CD8-positive, alpha-beta memory T cell (primary cell): ENCODE measurements around the gene TCIRG1. TPM values are rescaled to one million over a fixed set of nuclear protein-coding genes. Genes with fewer than 3 reads are reported as not detected.

Experiments
- CTCF ChIA-PET: fragments of 350-600 bp; sonication (Branson Sonifier 250); formaldehyde crosslinking; loops from one replicate; lab custom pipeline; 2021; ENCODE audit warnings: antibody characterized with exemption; lab: Charles Lee
- POLR2A ChIA-PET: fragments of 350-600 bp; sonication (Branson Sonifier 250); formaldehyde crosslinking; loops from one replicate; lab custom pipeline; 2021; ENCODE audit warnings: antibody characterized with exemption; lab: Charles Lee
- DNase-seq, 5 donors: peaks; one replicate each; pipeline versions ENCODE4 v3.0.0 to v3.0.0-alpha.2; 2020 to 2022; ENCODE audit warnings: mixed read lengths in 1 of 5
- H3K27ac ChIP-seq: one replicate; pipeline ENCODE4 v1.7.0; 2013; ENCODE audit warnings: low read depth, mild to moderate bottlenecking, low read length, moderate library complexity
- H3K27me3 ChIP-seq: 2 replicates; pipeline ENCODE4 v1.7.0; 2013; ENCODE audit warnings: low read length, mild to moderate bottlenecking; ENCODE audit not compliant: insufficient read depth, poor library complexity, severe bottlenecking
- H3K36me3 ChIP-seq: 2 replicates; pipeline ENCODE4 v1.7.0; 2013; ENCODE audit warnings: mild to moderate bottlenecking, low read length, moderate library complexity; ENCODE audit not compliant: insufficient read depth
- H3K4me1 ChIP-seq: 2 replicates; pipeline ENCODE4 v1.7.0; 2013; ENCODE audit warnings: mild to moderate bottlenecking, low read length, moderate library complexity; ENCODE audit not compliant: insufficient read depth
- H3K4me3 ChIP-seq: 2 replicates; pipeline ENCODE4 v1.7.0; 2013; ENCODE audit warnings: mild to moderate bottlenecking, low read length
- H3K9me3 ChIP-seq: 2 replicates; pipeline ENCODE4 v1.7.0; 2013; ENCODE audit warnings: mild to moderate bottlenecking, low read length
- H3K27ac Mint-ChIP-seq, 8 donors: one replicate each; pipeline ENCODE4 v1.8.0; 2020 to 2021; ENCODE audit warnings: mixed read lengths in 8 of 8, mild to moderate bottlenecking in 6 of 8, inconsistent platforms in 3 of 8, moderate library complexity in 3 of 8
- H3K27me3 Mint-ChIP-seq, 2 donors: one replicate each; pipeline ENCODE4 v1.8.0; 2020 to 2021; ENCODE audit warnings: mixed read lengths in 2 of 2, mild to moderate bottlenecking in 1 of 2, moderate library complexity in 1 of 2
- H3K36me3 Mint-ChIP-seq, 3 donors: one replicate each; pipeline ENCODE4 v1.8.0; 2020 to 2021; ENCODE audit warnings: mixed read lengths in 3 of 3, inconsistent platforms in 1 of 3, mild to moderate bottlenecking in 1 of 3
- H3K4me1 Mint-ChIP-seq, 3 donors: one replicate each; pipeline ENCODE4 v1.8.0; 2020 to 2021; ENCODE audit warnings: mixed read lengths in 3 of 3, inconsistent platforms in 1 of 3, mild to moderate bottlenecking in 1 of 3
- H3K4me3 Mint-ChIP-seq, 7 donors: one replicate each; pipeline ENCODE4 v1.8.0; 2020 to 2021; ENCODE audit warnings: mixed read lengths in 7 of 7, mild to moderate bottlenecking in 6 of 7, moderate library complexity in 4 of 7, inconsistent platforms in 2 of 7
- H3K9me3 Mint-ChIP-seq, 5 donors: one replicate each; pipeline ENCODE4 v1.8.0; 2020 to 2022; ENCODE audit warnings: mixed read lengths in 5 of 5, mild to moderate bottlenecking in 3 of 5, moderate library complexity in 2 of 5, inconsistent platforms in 1 of 5
- polyA plus RNA-seq: library from polyadenylated mRNA; unstranded; fragments of 300-500 nt; fragmentation: Illumina TruSeq; gene quantifications from one replicate; pipeline ENCODE4 v1.2.3, GENCODE V29; 2021
- total RNA-seq, 2 experiments: library from RNA; stranded (reverse); gene quantifications; one replicate each; pipeline ENCODE4 v1.2.3, GENCODE V29; 2021

TCIRG1 gene
- total and polyA plus RNA-seq, 3 experiments from 2014 or later: 48.1 to 126 (median 108) TPM

DNA sequence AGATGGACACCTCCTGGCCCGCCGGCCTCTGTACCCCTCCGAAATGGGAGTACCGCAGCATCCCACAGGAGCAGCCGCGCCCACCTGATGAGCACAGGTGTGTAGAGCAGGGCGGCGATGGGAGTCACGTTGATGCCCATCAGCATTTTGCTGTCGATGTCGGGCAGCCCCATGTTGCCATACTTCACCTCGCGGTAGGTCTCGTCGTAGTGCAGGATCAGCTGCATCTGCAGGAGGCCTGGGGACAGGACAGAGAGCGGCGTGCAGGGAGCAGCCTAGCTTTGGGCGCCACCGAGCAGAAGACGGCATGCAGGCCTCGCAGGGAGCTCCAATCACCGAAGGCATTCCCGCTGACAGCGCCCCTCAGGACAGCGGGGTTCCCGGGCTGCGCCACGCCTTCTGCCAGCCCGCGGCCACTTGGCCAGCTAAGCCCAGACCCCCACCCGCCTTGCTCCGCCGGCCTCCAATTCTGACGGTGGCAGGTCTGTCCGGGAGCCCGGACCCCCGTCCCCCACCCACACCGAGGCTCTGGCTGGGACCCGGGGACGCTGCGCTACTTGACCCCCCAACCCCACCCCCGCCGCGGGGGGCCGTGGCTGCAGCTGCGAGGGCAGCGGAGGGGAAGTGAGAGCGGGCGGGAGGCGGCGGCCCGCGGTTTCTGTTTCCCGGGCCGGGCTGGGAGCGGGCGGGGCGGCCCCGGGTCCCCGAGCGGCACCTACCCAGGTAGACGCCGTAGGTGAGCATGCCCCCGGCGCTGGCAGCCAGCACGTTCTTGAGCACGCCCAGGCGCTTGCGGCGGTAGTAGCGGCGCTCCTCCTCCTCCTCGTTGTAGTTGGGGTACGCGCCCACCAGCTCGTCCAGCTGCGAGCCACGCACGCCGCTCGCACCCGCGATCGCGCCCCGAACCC lies 35.6 kb upstream of the TCIRG1 start:
- Mint-ChIP-seq H3K4me1 (peaks cover 21 to 34% (median 21%) of the 10 kb centered on the region in 3 donors), H3K9me3 (no peaks in the 10 kb centered on the region), H3K27me3 (no peaks in the 10 kb centered on the region), H3K36me3 (no peaks in the 10 kb centered on the region), H3K27ac (peak overlapping the region in 7 of 8 donors; percentile 64 to 91 (median 83)), H3K4me3 (peak overlapping the region; percentile 71 to 87 (median 80))
- Histone ChIP-seq H3K36me3 (no peaks in the 10 kb centered on the region), H3K27me3 (no peaks in the 10 kb centered on the region), H3K4me1 (peaks cover 9% of the 10 kb centered on the region), H3K9me3 (no peaks in the 10 kb centered on the region), H3K27ac (peak overlapping the region; percentile 51), H3K4me3 (no peak overlapping the region)
- peak; percentile 42 to 78 (median 63) for DNase-seq
- POLR2A ChIA-PET: interaction anchor here (0.7 to 1.6 kb wide), 3 partner anchors 34 to 580 kb away, joined by 3 to 5 read pairs (median 4); partner anchors contain the start of gene TCIRG1
- CTCF ChIA-PET: no interaction called here

DNA sequence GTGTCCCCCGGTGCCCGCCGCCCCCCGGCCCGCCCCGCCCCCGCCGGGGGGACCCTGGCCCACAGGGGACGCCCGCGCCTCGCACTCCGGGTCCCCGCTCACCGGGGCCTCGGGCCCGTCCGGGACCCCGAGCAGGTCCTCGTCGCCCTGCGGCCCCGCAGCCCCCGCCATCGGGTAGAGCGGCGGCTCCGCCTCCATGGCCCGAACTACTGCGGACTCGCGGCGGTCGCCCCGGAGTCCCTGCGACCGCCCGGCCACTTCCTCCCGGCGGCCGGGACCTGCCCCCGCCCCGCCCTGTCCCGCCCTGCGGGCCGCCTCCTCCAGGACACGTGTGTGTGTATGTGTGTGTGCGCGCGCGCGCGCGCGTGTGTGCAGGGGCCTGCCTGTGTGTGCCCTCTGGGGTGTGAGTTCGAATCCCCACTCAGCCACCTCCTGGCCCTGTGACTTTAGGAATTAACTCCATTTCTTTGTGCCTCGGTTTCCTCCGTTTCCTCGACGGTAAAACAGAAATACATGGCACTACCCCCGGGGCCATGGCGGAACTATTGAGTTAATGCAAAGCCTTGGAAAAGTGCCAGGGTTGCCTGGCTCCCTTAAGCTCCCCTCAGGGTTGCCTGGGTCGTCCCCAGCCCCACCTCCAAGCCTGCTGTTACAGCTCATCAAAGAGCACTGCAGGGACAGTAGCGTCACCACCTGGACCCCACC lies 34.8 kb upstream of the TCIRG1 start, which contains the start of gene UNC93B1:
Gene UNC93B1 (minus strand): TSS at position 252 of the 705 bp plus-strand sequence. CDS start 54 bp downstream, at position 198.
- H3K4me1 ChIP-seq: peaks cover 9% of the 10 kb centered on the region
- CTCF ChIA-PET: interaction anchor here (1.1 kb wide), 1 partner anchor 48 kb away, joined by 4 read pairs; no protein-coding TSS in a partner anchor
- peak within 1 kb of the TSS; percentile 56 for H3K4me3 ChIP-seq
- Mint-ChIP-seq H3K27me3 (no peaks in the 10 kb centered on the region), H3K27ac (peak within 1 kb of the TSS; percentile 78 to 91 (median 86)), H3K4me1 (peaks cover 16 to 29% (median 16%) of the 10 kb centered on the region in 3 donors), H3K9me3 (no peaks in the 10 kb centered on the region), H3K36me3 (no peaks in the 10 kb centered on the region), H3K4me3 (peak within 1 kb of the TSS; percentile 83 to 92 (median 88))
- H3K27ac ChIP-seq: peak within 1 kb of the TSS; percentile 51
- no peaks in the 10 kb centered on the region for H3K36me3 ChIP-seq
- no peaks in the 10 kb centered on the region for H3K9me3 ChIP-seq
- peak; percentile 64 to 88 (median 69) for DNase-seq
- POLR2A ChIA-PET: interaction anchor here (1.6 kb wide), 1 partner anchor 35 kb away, joined by 4 read pairs; the partner anchor contains the start of gene TCIRG1
- H3K27me3 ChIP-seq: no peaks in the 10 kb centered on the region

DNA sequence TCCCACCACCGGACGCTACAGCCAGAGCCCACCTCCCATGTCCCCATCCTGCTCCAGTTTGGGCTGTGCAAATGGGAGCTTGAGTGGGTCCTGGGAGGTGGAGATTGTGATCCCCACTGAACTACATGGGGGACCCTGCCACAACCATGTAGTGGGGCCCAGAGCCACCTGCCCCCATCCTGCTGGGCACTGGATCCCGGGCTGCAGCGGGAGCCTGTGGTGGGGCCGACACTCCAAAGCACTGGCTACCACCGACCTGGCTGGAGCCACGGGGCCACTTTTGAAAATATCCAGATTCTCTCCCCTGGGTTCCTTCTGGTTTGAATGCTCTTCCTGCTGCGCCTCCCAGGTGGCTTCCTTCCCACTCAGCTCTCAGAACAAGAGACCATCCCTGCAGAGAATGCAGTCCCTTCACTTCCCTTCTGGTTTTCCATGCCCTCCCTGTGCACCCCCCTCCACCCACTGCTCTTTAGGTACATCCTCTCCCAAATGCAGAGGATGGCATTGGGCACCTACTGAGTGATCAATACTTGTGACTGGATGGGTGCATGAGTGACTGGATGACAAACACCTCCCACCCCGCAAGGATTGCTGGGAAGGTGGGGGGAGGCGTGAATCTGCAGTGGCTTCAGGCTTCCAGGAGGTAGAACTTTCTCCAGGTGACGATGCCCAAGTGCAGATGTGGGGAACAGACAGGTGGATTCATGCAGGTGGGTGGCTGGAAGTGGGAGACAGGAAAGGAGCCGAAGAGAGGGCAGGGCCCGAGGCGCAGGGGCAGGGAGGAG lies 34.1 kb upstream of the TCIRG1 start:
- peak overlapping the region; percentile 51 for H3K27ac ChIP-seq

DNA sequence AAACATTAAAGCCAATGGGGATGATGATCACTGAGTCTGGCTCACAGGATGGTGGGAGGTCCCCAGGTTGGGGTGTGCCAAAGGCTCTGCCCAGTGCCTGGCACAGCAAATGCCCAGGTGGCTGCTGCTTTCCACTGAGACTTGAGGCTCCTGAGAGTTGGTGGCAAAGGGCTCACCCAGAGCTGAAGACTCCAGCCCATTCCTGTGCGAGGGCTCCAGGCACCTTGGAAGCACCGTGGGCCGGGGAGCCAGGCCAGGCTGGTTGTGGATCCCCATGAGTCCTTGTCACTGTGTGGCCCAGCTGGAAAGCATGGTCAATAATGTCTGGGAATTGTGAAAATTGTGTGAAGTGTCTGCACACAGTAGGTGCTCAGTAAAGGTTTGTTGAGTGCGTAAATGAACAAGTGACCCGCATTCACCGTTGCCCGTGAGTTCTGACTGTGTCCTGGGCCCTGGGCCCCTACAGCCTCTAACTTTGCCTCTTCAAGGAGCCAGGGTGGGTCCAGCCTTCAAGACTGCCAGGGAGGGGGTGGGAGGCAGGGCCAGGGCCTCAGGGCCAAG lies 32.1 kb upstream of the TCIRG1 start:
- Histone ChIP-seq H3K27ac (no peak overlapping the region), H3K4me1 (peaks cover 9% of the 10 kb centered on the region)

More for the DNA sequence above, 34.1 kb upstream of the TCIRG1 start:
- Mint-ChIP-seq H3K27ac (peak overlapping the region in 6 of 8 donors; percentile 78 to 91 (median 84)), H3K36me3 (no peaks in the 10 kb centered on the region), H3K4me1 (peaks cover 16 to 36% (median 16%) of the 10 kb centered on the region in 3 donors), H3K9me3 (no peaks in the 10 kb centered on the region), H3K4me3 (peak overlapping the region; percentile 83 to 92 (median 88)), H3K27me3 (no peaks in the 10 kb centered on the region)
- no peaks in the 10 kb centered on the region for H3K27me3 ChIP-seq
- no peaks in the 10 kb centered on the region for H3K9me3 ChIP-seq
- ChIA-PET CTCF (interaction anchor here (1.1 kb wide), 1 partner anchor 49 kb away, joined by 4 read pairs; no protein-coding TSS in a partner anchor), POLR2A (no interaction called here)
- H3K36me3 ChIP-seq: no peaks in the 10 kb centered on the region
- peak overlapping the region; percentile 56 for H3K4me3 ChIP-seq
- DNase-seq: no peak
- H3K4me1 ChIP-seq: peaks cover 9% of the 10 kb centered on the region

DNA sequence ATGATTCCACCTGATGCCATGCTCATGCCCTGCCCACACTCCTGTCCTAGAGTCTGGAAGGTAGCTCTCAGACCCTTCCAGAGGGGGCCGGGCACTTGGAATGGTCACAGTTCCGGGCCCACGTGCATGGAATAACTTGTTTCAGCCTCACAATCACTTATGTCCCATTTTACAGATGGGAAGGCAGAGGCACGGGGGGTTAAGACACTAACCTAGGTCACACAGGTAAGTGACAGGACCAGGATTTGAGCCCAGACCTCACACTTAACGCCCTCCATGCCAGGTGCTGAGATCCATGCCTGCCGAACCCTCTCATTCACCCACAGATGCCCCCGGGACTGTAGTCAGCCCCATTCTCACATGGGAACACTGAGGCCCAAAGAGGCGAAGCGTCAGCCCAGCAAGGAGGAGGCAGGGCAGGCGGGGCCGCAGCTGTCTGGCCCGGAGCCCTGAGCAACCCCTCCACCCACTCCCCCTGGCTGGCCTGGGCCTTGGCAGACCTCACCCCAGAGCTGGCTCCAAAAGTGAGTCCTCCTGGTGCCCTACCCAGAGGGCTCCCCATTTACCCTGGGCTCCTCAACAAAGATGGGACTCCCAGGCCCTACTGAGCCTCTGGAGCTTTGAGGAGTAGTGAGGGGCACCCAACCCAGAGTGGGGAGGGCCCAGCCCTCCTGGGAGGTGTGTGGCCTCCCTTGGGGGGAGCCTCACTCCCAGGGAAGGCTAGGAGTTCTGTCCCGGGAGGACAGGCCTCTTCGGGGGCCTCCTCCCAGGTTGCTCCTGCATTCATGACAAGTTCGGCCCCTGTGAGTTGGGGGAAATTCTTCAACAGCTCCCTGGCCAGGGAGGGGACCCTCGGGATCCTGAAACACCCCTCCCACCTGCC lies 31.1 kb upstream of the TCIRG1 start:
- ChIA-PET POLR2A (no interaction called here), CTCF (interaction anchor here (2.0 kb wide), 1 partner anchor 13 kb away, joined by 5 read pairs; no protein-coding TSS in a partner anchor)
- Histone ChIP-seq H3K4me1 (peaks cover 9% of the 10 kb centered on the region), H3K36me3 (no peaks in the 10 kb centered on the region), H3K27ac (no peak overlapping the region), H3K4me3 (no peak overlapping the region), H3K27me3 (no peaks in the 10 kb centered on the region), H3K9me3 (no peaks in the 10 kb centered on the region)
- peaks cover 0 to 4% of the 10 kb centered on the region in 2 donors for H3K27me3 Mint-ChIP-seq
- no peaks in the 10 kb centered on the region for H3K36me3 Mint-ChIP-seq
- peaks cover 7 to 26% (median 9%) of the 10 kb centered on the region in 3 donors for H3K4me1 Mint-ChIP-seq
- no peak for DNase-seq
- H3K9me3 Mint-ChIP-seq: no peaks in the 10 kb centered on the region
- no peak overlapping the region for H3K27ac Mint-ChIP-seq
- H3K4me3 Mint-ChIP-seq: no peak overlapping the region

More for the DNA sequence above, 32.1 kb upstream of the TCIRG1 start:
- POLR2A ChIA-PET: no interaction called here
- Histone ChIP-seq H3K27me3 (no peaks in the 10 kb centered on the region), H3K36me3 (no peaks in the 10 kb centered on the region), H3K4me3 (no peak overlapping the region), H3K9me3 (no peaks in the 10 kb centered on the region)
- Mint-ChIP-seq H3K36me3 (no peaks in the 10 kb centered on the region), H3K27ac (no peak overlapping the region), H3K4me1 (peaks cover 16 to 34% (median 16%) of the 10 kb centered on the region in 3 donors), H3K27me3 (peaks cover 0 to 4% of the 10 kb centered on the region in 2 donors), H3K4me3 (peak overlapping the region in 5 of 7 donors; percentile 29 to 59 (median 32)), H3K9me3 (no peaks in the 10 kb centered on the region)
- DNase-seq: no peak
- CTCF ChIA-PET: no interaction called here

DNA sequence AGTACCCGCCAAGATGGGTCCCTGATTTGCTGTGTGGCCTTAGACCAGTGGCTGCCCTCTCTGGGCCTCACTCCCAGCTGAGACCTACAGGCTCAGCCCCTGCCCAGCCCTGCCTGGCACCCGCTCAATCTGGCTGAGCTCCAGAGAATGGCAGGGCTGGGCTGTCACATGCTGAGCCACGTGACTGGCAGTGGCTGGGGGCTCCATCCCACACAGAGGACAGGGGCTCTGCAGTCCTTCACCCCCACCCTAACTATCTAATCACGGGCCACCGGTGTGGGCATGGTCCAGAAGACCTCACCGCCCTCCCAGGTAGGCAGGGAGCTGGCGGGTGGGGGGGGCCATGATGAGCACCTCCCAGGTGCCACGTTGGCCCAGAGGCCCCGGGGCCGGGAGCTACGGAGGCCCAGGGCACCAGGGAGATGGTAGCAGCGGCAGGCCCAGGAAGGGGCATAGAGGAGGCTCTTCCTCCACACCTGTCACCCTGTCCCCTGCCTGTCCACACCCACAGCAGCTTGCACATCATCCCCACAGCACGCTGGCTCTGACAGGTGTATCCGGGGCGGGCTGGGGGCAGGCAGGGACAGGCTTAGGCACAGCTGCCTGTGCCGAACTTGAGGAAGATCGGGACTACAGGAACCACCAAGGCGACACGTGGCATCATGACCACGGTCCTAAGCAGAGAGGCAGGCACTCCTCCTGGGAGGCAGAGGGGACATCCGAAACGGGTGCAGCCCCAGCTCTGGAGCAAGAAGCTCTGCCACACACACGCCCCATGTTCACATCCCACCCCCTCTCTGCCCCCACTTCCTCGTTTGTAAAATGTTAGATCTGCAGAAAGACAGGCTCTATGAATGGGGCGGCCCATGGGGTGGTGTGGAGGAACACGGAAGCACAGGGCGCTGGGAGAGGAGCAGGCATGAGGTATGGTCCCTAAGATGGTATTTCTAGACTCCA lies 30.2 kb upstream of the TCIRG1 start:
- no peak overlapping the region for H3K27ac ChIP-seq

More for the DNA sequence above, 30.2 kb upstream of the TCIRG1 start:
- no peak for DNase-seq
- H3K9me3 ChIP-seq: no peaks in the 10 kb centered on the region
- H3K36me3 ChIP-seq: no peaks in the 10 kb centered on the region
- H3K4me1 Mint-ChIP-seq: peaks cover 4 to 21% (median 6%) of the 10 kb centered on the region in 3 donors
- H3K27me3 ChIP-seq: no peaks in the 10 kb centered on the region
- peaks cover 0 to 4% of the 10 kb centered on the region in 2 donors for H3K27me3 Mint-ChIP-seq
- CTCF ChIA-PET: interaction anchor here (1.7 to 2.0 kb wide), 2 partner anchors 14 to 29 kb away, joined by 5 to 6 read pairs; no protein-coding TSS in a partner anchor
- no peaks in the 10 kb centered on the region for H3K36me3 Mint-ChIP-seq
- peak overlapping the region in 3 of 8 donors; percentile 7 to 58 (median 11) for H3K27ac Mint-ChIP-seq
- POLR2A ChIA-PET: no interaction called here
- H3K4me1 ChIP-seq: peaks cover 9% of the 10 kb centered on the region
- H3K4me3 ChIP-seq: no peak overlapping the region
- no peaks in the 10 kb centered on the region for H3K9me3 Mint-ChIP-seq
- no peak overlapping the region for H3K4me3 Mint-ChIP-seq
